Activated CD8-positive, alpha-beta memory T cell treated with anti-CD3 and anti-CD28 coated beads for 1 hour (primary cell): ENCODE measurements around the gene MTMR2.
"Not testable (repeated sequence)": the region's sequence is repeated elsewhere in the genome, so short reads cannot be mapped to it uniquely, and the experiment has no call there.

ENCODE experiments used
- DNase-seq, 2 donors: peaks; one replicate each; pipeline ENCODE4 v3.0.0-alpha.2; 2020; ENCODE audit warnings: low read depth in 1 of 2; ENCODE audit errors: extremely low read depth in 1 of 2

The MTMR2 gene

GRCh38 chr11:95888439-95888838 lies 35.5 kb downstream of the MTMR2 start:
- no peak for DNase-seq

DNA sequence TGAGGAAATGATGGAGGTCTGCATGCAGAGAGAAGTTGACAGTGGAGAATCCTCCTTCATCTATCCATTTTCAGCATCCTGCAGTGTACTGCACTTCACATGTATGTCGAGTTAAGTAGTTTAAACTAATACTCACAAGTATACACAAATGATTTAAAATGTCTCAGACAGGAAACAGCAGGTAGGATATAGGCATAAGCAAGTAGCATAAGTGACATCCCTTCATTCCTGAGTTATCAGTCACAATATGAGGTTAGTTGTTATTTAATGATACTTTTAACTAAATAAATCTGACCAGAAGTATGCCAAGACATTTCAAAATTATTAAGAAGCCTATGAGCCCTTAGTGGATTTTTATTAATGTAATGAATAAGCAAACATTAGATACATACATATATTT lies 37.4 kb downstream of the MTMR2 start:
- DNase-seq, result no peak

DNA sequence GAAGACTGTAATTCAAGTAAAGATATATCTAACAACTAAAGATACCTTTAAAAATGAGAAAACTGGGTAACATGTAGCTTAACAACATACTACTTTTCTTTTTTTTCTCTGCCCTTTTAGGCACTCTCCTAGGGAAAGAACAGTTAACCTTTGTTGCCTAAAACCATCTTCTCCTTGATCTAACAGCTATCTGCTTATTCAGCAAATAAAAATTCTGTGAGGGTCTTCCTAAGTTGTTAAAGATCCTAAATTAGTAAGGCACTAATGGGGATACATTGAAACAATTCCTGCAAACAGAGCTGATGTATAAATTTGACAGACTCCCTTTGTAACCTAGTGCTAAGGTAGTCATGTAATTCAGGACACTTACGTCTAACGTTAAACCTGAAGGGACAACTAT lies 39.1 kb downstream of the MTMR2 start:
- no peak for DNase-seq

DNA sequence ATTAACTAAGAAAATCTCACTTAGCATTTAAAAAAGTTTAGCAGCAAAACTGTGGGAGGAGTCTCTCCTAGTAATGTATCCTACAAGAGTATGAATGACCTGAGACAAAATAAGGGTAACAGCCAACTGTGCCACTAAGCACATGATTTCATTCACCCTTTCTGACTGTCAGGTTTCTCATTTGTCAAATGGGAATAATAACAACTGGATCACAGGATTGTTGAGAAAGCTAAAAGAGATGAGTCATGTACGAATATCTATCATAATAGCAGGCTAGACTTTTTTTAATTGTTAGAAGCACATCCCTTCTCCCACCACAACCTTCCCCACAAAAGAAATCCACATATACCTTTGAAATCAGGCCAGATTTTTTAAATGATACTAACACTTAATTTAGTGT lies 39.5 kb downstream of the MTMR2 start:
- no peak for DNase-seq

GRCh38 chr11:95883381-95883780 lies 40.5 kb downstream of the MTMR2 start:
- DNase-seq, result no peak

DNA sequence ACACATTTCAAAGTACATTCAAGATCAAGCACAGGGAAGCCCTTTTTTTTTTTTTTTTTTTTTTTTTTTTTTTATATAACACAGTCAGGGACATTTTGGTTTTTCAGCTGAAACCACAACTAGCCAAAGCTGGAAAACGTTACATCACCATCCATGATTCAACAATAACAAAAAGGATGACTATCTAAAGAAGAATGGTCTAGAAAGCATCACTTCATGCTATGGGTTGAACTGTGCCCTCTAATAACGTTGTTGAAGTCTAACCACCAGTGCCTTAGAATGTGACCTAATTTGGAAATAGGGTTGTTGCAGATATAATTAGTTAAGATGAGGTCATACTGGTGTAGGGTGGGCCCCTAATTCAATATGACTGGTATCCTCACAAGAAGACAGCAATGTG lies 46.6 kb downstream of the MTMR2 start:
- no peak for DNase-seq

GRCh38 chr11:95870877-95871276 lies 53.0 kb downstream of the MTMR2 start:
- not testable (repeated sequence) for DNase-seq

DNA sequence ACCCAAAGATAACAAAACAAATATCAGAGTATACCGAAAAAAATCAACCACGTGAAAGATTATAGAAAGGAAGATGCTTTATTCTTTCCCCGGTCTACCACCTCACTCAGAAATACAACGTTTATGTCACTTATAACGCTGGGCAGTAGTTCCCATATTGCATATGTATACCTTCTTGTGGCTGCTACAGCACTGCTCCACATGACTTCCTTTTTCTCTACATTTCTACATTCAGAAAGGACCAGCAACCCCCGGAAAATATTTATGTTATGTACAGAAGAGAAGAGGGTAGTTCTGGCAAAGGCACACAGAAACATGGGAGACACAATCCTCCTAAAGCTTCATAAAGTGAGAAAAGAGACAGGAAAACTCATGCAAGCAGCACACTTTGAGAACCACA lies 56.8 kb downstream of the MTMR2 start:
- DNase-seq, result no peak

GRCh38 chr11:95863486-95864140 lies 60.3 kb downstream of the MTMR2 start:
- no peak for DNase-seq

DNA sequence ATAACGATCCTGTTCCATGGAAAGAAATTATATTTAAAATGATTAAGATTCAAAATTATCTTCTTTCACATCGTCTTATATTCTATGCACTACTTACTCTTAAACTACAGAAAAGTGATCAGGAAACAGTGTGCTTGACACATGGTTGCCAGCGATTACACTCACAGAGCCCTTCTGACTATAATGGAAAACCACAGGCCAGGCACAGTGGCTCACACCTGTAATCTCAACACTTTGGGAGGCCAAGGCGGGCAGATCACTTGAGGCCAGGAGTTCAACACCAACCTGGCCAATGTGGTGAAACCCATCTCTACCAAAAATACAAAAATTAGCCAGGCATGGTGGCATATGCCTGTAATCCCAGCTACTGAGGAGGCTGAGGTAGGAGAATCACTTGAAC lies 63.9 kb downstream of the MTMR2 start:
- DNase-seq, result not testable (repeated sequence)

GRCh38 chr11:95854362-95854761 lies 69.5 kb downstream of the MTMR2 start:
- not testable (repeated sequence) for DNase-seq

DNA sequence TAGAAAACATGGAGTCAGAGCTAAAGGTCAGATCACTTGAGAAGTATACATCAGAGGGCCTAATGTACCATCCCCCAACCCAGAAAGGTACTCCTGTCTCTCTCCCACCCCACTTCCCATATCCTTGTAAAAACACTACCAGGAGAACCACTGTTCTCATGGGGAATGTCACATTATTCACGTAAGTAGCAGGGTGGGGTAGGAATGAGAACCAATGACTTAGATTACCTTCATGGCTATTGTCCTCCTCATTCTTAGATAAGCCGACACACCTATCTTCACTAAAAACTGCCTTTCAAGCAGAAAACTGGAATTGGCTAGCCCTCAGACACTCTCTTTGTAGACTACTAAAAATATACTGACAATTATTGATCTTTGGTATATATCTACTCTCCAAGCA lies 70.0 kb downstream of the MTMR2 start:
- no peak for DNase-seq

DNA sequence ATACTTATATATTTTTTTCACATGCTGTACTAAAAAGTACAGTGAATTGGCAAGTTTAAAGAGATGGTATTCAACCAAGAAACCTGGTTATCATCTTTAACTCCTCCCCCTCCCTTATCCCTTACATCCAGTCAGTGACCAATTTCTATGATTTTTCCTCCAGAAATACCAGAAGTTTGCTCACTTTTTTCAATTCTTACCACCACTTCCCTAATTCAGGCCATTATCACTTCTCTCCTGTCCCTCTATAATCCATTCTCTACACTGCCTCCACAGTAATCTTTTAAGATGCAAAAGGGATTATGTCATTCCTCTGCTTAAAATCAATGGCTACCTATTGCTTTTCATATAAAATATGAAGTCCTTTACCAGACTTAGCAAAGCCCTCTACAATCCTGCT lies 70.8 kb downstream of the MTMR2 start:
- no peak for DNase-seq

DNA sequence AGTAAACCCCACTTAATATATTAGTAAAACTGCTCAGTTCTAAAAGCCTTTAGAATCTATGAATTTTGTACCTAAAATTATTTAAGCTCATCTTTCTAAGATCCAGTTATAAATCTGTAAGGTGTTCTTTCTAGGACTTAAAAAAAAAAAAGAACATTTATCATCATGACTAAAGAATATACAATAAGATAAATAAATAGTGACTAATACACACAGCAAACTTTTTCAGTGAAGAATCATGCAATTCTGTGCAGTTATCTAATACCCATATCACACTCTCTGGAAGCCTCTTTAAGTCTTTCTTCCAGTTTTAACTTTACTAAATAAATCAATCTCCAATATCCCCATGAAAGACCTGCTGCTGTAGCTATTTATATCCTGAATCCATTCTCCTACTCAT lies 73.8 kb downstream of the MTMR2 start:
- DNase-seq, result no peak

- DNase-seq, result no peak
Measured at GRCh38 chr11:95849087-95849825, 74.7 kb downstream of the MTMR2 start.

GRCh38 chr11:95845167-95845566 lies 78.7 kb downstream of the MTMR2 start:
- DNase-seq, result no peak

- DNase-seq, result peak; percentile 1 to 15
Measured at GRCh38 chr11:95835768-95836488, 88.0 kb downstream of the MTMR2 start.

DNA sequence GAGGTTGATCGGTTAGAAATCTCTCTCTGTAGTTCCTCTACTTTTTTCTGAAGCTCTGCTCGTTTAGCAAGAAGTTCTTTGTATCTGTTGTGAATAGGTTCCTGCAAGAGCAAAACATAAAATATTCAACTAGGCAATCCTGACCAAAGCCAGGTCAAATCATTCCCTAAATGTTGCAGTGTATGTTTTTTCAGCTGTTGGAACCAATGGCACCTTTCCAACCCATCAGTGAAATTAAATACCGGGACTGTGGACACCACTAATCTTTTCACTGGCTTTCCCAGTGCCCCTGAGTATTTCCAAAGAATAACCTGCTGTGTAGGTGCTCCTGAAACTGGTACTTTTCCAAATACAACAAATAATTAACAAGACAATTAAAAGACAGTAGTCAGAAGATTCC lies 88.6 kb downstream of the MTMR2 start:
- DNase-seq, result no peak

DNA sequence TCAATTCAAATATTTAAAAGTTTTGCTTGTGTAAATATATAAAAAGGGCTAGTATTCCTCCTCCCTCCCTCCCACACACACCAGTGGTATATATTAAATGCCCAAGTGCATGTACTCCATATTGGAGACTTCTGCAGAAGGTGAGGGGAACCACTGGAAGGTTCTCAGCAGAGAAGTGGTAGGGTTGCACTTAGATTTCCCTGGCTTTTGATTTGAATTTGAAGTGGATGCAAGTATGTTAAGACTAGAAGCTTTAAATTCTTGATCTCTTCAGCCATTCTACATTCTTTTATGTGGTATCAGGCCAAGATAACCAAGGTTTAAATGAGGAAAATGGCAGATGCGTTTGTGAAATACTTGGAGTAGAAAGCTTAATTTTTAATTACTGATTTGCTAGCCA lies 90.5 kb downstream of the MTMR2 start:
- no peak for DNase-seq

GRCh38 chr11:95832763-95833162 lies 91.1 kb downstream of the MTMR2 start:
- no peak for DNase-seq

- DNase-seq, result no peak
Measured at GRCh38 chr11:95831198-95831883, 92.6 kb downstream of the MTMR2 start.
